ENCODE results near the gene ADRA2C.

ADRA2C gene

DNA sequence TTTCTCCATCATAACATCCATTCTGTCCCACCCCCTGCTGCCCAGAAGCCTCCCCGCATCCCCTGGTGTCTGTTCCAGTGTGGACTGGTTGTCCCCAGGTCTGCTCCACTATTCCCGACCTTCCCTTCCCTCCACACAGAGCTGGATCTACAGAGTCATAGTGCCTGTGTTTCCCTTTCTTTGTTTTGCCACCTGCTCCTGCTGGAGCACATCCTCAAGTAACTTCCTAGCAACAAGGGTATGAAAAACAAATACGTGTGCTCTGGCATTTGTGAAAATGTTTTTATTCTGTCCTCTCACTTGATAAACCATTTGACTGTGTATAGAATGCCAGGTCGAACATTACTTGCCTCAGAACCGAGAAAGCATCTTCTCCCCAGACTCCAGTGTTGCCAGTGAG lies 29.9 kb upstream of the ADRA2C start:
- DNase-seq, result no peak
- H2BK15ac ChIP-seq (ENCODE audit: low read depth, poor library complexity, severe bottlenecking), result no peak overlapping the region
- peaks cover 10% of the 10 kb centered on the region for H3K9me3 ChIP-seq (ENCODE audit: control insufficient read depth, low read length)

GRCh38 chr4:3736806-3737205 lies 29.4 kb upstream of the ADRA2C start:
- peaks cover 11% of the 10 kb centered on the region for H3K9me3 ChIP-seq (ENCODE audit: control insufficient read depth, low read length)

More for the DNA sequence above, 29.9 kb upstream of the ADRA2C start:
- H3K4ac ChIP-seq (ENCODE audit: low read depth in 1 of 2, low read length in 2 of 2), result no peak overlapping the region
- no peak overlapping the region for H4K8ac ChIP-seq (ENCODE audit: low read length)
- H3K9ac ChIP-seq (ENCODE audit: low read length), result no peak overlapping the region
- WGBS, result 69% methylated on average over 4 of the region's 5 CpGs
- no peaks in the 10 kb centered on the region for H3K36me3 ChIP-seq (ENCODE audit: control insufficient read depth in 1 of 2, insufficient read depth in 2 of 2, low read depth in 1 of 2, low read length in 2 of 2)
- H3K23ac ChIP-seq (ENCODE audit: low read length in 2 of 2), result no peak overlapping the region
- no peak overlapping the region for H2BK5ac ChIP-seq (ENCODE audit: low read depth, low read length, poor library complexity, severe bottlenecking)
- no peaks in the 10 kb centered on the region for H3K79me1 ChIP-seq (replicated peaks; ENCODE audit: low read length, poor library complexity, severe bottlenecking)
- no peak overlapping the region for H3K27ac ChIP-seq (ENCODE audit: low read length, poor library complexity, severe bottlenecking)
- H4K91ac ChIP-seq (ENCODE audit: low read length), result no peak overlapping the region
- H3K4me2 ChIP-seq (ENCODE audit: low read length, poor library complexity, severe bottlenecking), result no peak overlapping the region
- H2BK12ac ChIP-seq (ENCODE audit: low read length in 2 of 2), result no peak overlapping the region
- H3K18ac ChIP-seq (ENCODE audit: low read depth in 1 of 2, low read length in 2 of 2), result no peak overlapping the region
- H2BK120ac ChIP-seq (ENCODE audit: low read depth, low read length), result no peak overlapping the region
- H3K14ac ChIP-seq (ENCODE audit: low read length in 2 of 2), result no peak overlapping the region
- no peak overlapping the region for H3K4me3 ChIP-seq (ENCODE audit: insufficient read depth in 1 of 2, low read depth in 1 of 2, low read length in 2 of 2)
- no peak overlapping the region for H2AK5ac ChIP-seq (ENCODE audit: low read length, severe bottlenecking)
- no peaks in the 10 kb centered on the region for H3K4me1 ChIP-seq (ENCODE audit: control insufficient read depth, insufficient read depth, low read depth, low read length)
- no peak overlapping the region for H2AFZ ChIP-seq (ENCODE audit: low read depth, low read length)
- H3K27me3 ChIP-seq (ENCODE audit: control insufficient read depth in 1 of 2, insufficient read depth in 1 of 2, low read length in 2 of 2), result peaks cover 19 to 64% of the 10 kb centered on the region in 2 experiments

GRCh38 chr4:3739577-3739976 lies 26.6 kb upstream of the ADRA2C start:
- H2BK120ac ChIP-seq (ENCODE audit: low read depth, low read length), result no peak overlapping the region
- H3K36me3 ChIP-seq (ENCODE audit: control insufficient read depth in 1 of 2, insufficient read depth in 2 of 2, low read depth in 1 of 2, low read length in 2 of 2), result no peaks in the 10 kb centered on the region
- H3K9ac ChIP-seq (ENCODE audit: low read length), result no peak overlapping the region
- no peaks in the 10 kb centered on the region for H3K79me1 ChIP-seq (replicated peaks; ENCODE audit: low read length, poor library complexity, severe bottlenecking)
- peaks cover 24% of the 10 kb centered on the region for H3K9me3 ChIP-seq (ENCODE audit: control insufficient read depth, low read length)
- H4K8ac ChIP-seq (ENCODE audit: low read length), result no peak overlapping the region
- no peak overlapping the region for H2AK5ac ChIP-seq (ENCODE audit: low read length, severe bottlenecking)
- peaks cover 0 to 68% of the 10 kb centered on the region in 2 experiments for H3K27me3 ChIP-seq (ENCODE audit: control insufficient read depth in 1 of 2, insufficient read depth in 1 of 2, low read length in 2 of 2)
- no peak overlapping the region for H3K4ac ChIP-seq (ENCODE audit: low read depth in 1 of 2, low read length in 2 of 2)
- no peak overlapping the region for H4K91ac ChIP-seq (ENCODE audit: low read length)
- no peak overlapping the region for H3K27ac ChIP-seq (ENCODE audit: low read length, poor library complexity, severe bottlenecking)
- no peak overlapping the region for H3K23ac ChIP-seq (ENCODE audit: low read length in 2 of 2)
- WGBS, result 83% methylated on average over 13 of the region's 13 CpGs
- no peak for DNase-seq
- no peak overlapping the region for H3K18ac ChIP-seq (ENCODE audit: low read depth in 1 of 2, low read length in 2 of 2)
- H3K4me3 ChIP-seq (ENCODE audit: insufficient read depth in 1 of 2, low read depth in 1 of 2, low read length in 2 of 2), result no peak overlapping the region
- no peak overlapping the region for H2BK12ac ChIP-seq (ENCODE audit: low read length in 2 of 2)
- no peak overlapping the region for H2AFZ ChIP-seq (ENCODE audit: low read depth, low read length)
- H3K4me2 ChIP-seq (ENCODE audit: low read length, poor library complexity, severe bottlenecking), result no peak overlapping the region
- H3K4me1 ChIP-seq (ENCODE audit: control insufficient read depth, insufficient read depth, low read depth, low read length), result no peaks in the 10 kb centered on the region
- H3K14ac ChIP-seq (ENCODE audit: low read length in 2 of 2), result no peak overlapping the region
- H2BK5ac ChIP-seq (ENCODE audit: low read depth, low read length, poor library complexity, severe bottlenecking), result no peak overlapping the region
- H2BK15ac ChIP-seq (ENCODE audit: low read depth, poor library complexity, severe bottlenecking), result no peak overlapping the region

More at GRCh38 chr4:3736806-3737205, 29.4 kb upstream of the ADRA2C start:
- Histone ChIP-seq H2BK5ac (ENCODE audit: low read depth, low read length, poor library complexity, severe bottlenecking) (no peak overlapping the region), H2AFZ (ENCODE audit: low read depth, low read length) (no peak overlapping the region), H3K27ac (ENCODE audit: low read length, poor library complexity, severe bottlenecking) (no peak overlapping the region), H2BK15ac (ENCODE audit: low read depth, poor library complexity, severe bottlenecking) (no peak overlapping the region), H2BK120ac (ENCODE audit: low read depth, low read length) (no peak overlapping the region), H3K9ac (ENCODE audit: low read length) (no peak overlapping the region), H3K18ac (ENCODE audit: low read depth in 1 of 2, low read length in 2 of 2) (no peak overlapping the region), H3K36me3 (ENCODE audit: control insufficient read depth in 1 of 2, insufficient read depth in 2 of 2, low read depth in 1 of 2, low read length in 2 of 2) (no peaks in the 10 kb centered on the region), H3K79me1 (replicated peaks; ENCODE audit: low read length, poor library complexity, severe bottlenecking) (no peaks in the 10 kb centered on the region), H3K4me3 (ENCODE audit: insufficient read depth in 1 of 2, low read depth in 1 of 2, low read length in 2 of 2) (no peak overlapping the region), H3K4me1 (ENCODE audit: control insufficient read depth, insufficient read depth, low read depth, low read length) (no peaks in the 10 kb centered on the region), H3K4me2 (ENCODE audit: low read length, poor library complexity, severe bottlenecking) (no peak overlapping the region), H4K91ac (ENCODE audit: low read length) (no peak overlapping the region), H3K23ac (ENCODE audit: low read length in 2 of 2) (no peak overlapping the region), H3K14ac (ENCODE audit: low read length in 2 of 2) (no peak overlapping the region), H4K8ac (ENCODE audit: low read length) (no peak overlapping the region), H2AK5ac (ENCODE audit: low read length, severe bottlenecking) (no peak overlapping the region), H2BK12ac (ENCODE audit: low read length in 2 of 2) (no peak overlapping the region), H3K27me3 (ENCODE audit: control insufficient read depth in 1 of 2, insufficient read depth in 1 of 2, low read length in 2 of 2) (peaks cover 14 to 66% of the 10 kb centered on the region in 2 experiments), H3K4ac (ENCODE audit: low read depth in 1 of 2, low read length in 2 of 2) (no peak overlapping the region)
- no peak for DNase-seq
- WGBS, result 69% methylated on average over 6 of the region's 6 CpGs

DNA sequence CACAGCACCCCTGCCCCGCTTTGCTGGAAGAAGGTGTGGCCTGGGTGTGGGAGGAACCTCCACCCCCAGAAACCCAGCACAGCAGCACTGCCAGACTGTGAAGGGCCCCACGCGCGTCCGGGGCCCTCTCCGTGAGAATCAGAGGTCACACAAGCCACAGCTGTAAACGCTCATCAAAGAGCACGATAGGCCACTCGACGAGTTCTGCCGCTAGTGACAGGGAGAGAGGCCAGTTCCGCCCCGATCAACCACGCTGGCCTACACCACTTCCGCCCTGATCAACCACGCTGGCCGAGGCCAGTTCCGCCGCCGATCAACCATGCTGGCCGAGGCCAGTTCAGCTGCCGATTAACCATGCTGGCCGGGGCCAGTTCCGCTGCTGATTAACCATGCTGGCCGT lies 25.9 kb upstream of the ADRA2C start:
- Histone ChIP-seq H3K27ac (ENCODE audit: low read length, poor library complexity, severe bottlenecking) (no peak overlapping the region), H3K14ac (ENCODE audit: low read length in 2 of 2) (no peak overlapping the region), H3K4me3 (ENCODE audit: insufficient read depth in 1 of 2, low read depth in 1 of 2, low read length in 2 of 2) (no peak overlapping the region), H3K23ac (ENCODE audit: low read length in 2 of 2) (no peak overlapping the region), H2BK15ac (ENCODE audit: low read depth, poor library complexity, severe bottlenecking) (no peak overlapping the region), H3K9ac (ENCODE audit: low read length) (no peak overlapping the region), H2BK120ac (ENCODE audit: low read depth, low read length) (no peak overlapping the region), H3K4ac (ENCODE audit: low read depth in 1 of 2, low read length in 2 of 2) (no peak overlapping the region), H3K4me1 (ENCODE audit: control insufficient read depth, insufficient read depth, low read depth, low read length) (no peaks in the 10 kb centered on the region), H2BK12ac (ENCODE audit: low read length in 2 of 2) (no peak overlapping the region), H2BK5ac (ENCODE audit: low read depth, low read length, poor library complexity, severe bottlenecking) (no peak overlapping the region), H4K8ac (ENCODE audit: low read length) (no peak overlapping the region), H3K36me3 (ENCODE audit: control insufficient read depth in 1 of 2, insufficient read depth in 2 of 2, low read depth in 1 of 2, low read length in 2 of 2) (no peaks in the 10 kb centered on the region), H3K79me1 (replicated peaks; ENCODE audit: low read length, poor library complexity, severe bottlenecking) (no peaks in the 10 kb centered on the region), H4K91ac (ENCODE audit: low read length) (no peak overlapping the region), H2AK5ac (ENCODE audit: low read length, severe bottlenecking) (no peak overlapping the region), H3K9me3 (ENCODE audit: control insufficient read depth, low read length) (peaks cover 24% of the 10 kb centered on the region), H3K4me2 (ENCODE audit: low read length, poor library complexity, severe bottlenecking) (no peak overlapping the region), H3K27me3 (ENCODE audit: control insufficient read depth in 1 of 2, insufficient read depth in 1 of 2, low read length in 2 of 2) (peaks cover 0 to 69% of the 10 kb centered on the region in 2 experiments), H2AFZ (ENCODE audit: low read depth, low read length) (no peak overlapping the region), H3K18ac (ENCODE audit: low read depth in 1 of 2, low read length in 2 of 2) (no peak overlapping the region)
- no peak for DNase-seq
- 88% methylated on average over 25 of the region's 25 CpGs for WGBS

Data from mesenchymal stem cell (in vitro differentiated cells and primary cell).